WTC11 (cell line): ENCODE measurements around the gene PDPN. TPM values are rescaled to one million over a fixed set of nuclear protein-coding genes. Genes with fewer than 3 reads are reported as not detected.
A peak's percentile ranks its signal among the peaks of the same experiment; 100 is the strongest.
"Not testable (repeated sequence)": the region's sequence is repeated elsewhere in the genome, so short reads cannot be mapped to it uniquely, and the experiment has no call there.

Source experiments
- ATAC-seq: fragments of 200-7000 bp; cut with Tn5 transposase; 2 replicates; pipeline ENCODE4 v1.10.0; 2021; ENCODE audit warnings: mild to moderate bottlenecking, moderate library complexity
- CTCF ChIA-PET: fragments of 300-600 bp; sonication (Branson Sonifier 250); formaldehyde crosslinking; loops from one replicate; lab custom pipeline; 2021; ENCODE audit warnings: antibody characterized with exemption; lab: Charles Lee
- POLR2A ChIA-PET: fragments of 350-600 bp; sonication (Branson Sonifier 250); formaldehyde crosslinking; loops from one replicate; lab custom pipeline; 2021; ENCODE audit warnings: antibody characterized with exemption; lab: Charles Lee
- DNase-seq: peaks from one replicate; pipeline ENCODE4 v3.0.0; 2021; ENCODE audit warnings: low spot score
- H3K27ac Mint-ChIP-seq: 2 replicates; pipeline ENCODE4 v1.8.0; 2021; ENCODE audit warnings: mixed read lengths
- H3K27me3 Mint-ChIP-seq: 2 replicates; pipeline ENCODE4 v1.8.0; 2021; ENCODE audit warnings: low read depth, mild to moderate bottlenecking, moderate library complexity, mixed read lengths
- H3K36me3 Mint-ChIP-seq: 2 replicates; pipeline ENCODE4 v1.8.0; 2021; ENCODE audit warnings: mixed read lengths
- H3K4me1 Mint-ChIP-seq: 2 replicates; pipeline ENCODE4 v1.8.0; 2022; ENCODE audit warnings: mixed read lengths
- H3K4me3 Mint-ChIP-seq: 2 replicates; pipeline ENCODE4 v1.8.0; 2021; ENCODE audit warnings: mild to moderate bottlenecking, moderate library complexity, mixed read lengths
- H3K9me3 Mint-ChIP-seq: 2 replicates; pipeline ENCODE4 v1.8.0; 2021; ENCODE audit warnings: mixed read lengths
- ETV6 ChIP-seq: sonication (generic); formaldehyde crosslinking; IDR thresholded peaks from 2 replicates; pipeline ENCODE4 v1.8.1; 2022; ENCODE audit warnings: mild to moderate bottlenecking, missing genetic modification reagents
- HMGA2 ChIP-seq: fragments of 250-450 bp; sonication (Bioruptor Pico); IDR thresholded peaks from 2 replicates; pipeline ENCODE4 v1.4.0; 2021; ENCODE audit warnings: mild to moderate bottlenecking, moderate library complexity
- HMGXB4 ChIP-seq: sonication (generic); formaldehyde crosslinking; IDR thresholded peaks from 2 replicates; pipeline ENCODE4 v1.8.1; 2023; ENCODE audit warnings: mild to moderate bottlenecking, moderate library complexity, missing genetic modification reagents
- PRRX2 ChIP-seq: fragments of 250-450 bp; sonication (Bioruptor Pico); IDR thresholded peaks from 2 replicates; pipeline ENCODE4 v1.8.0; 2021; ENCODE audit warnings: mild to moderate bottlenecking
- SMAD4 ChIP-seq: sonication (generic); formaldehyde crosslinking; IDR thresholded peaks from 2 replicates; pipeline ENCODE4 v1.8.0; 2022; ENCODE audit warnings: mild to moderate bottlenecking, missing genetic modification reagents
- ZNF396 ChIP-seq: fragments of 250-450 bp; sonication (Bioruptor Pico); IDR thresholded peaks from 2 replicates; pipeline ENCODE4 v1.8.0; 2021; ENCODE audit warnings: mild to moderate bottlenecking, moderate library complexity, borderline replicate concordance
- ZNF512 ChIP-seq: sonication (generic); formaldehyde crosslinking; IDR thresholded peaks from 2 replicates; pipeline ENCODE4 v1.8.1; 2022; ENCODE audit warnings: missing genetic modification reagents, borderline replicate concordance
- total RNA-seq: library from RNA; stranded (reverse); gene quantifications from 3 replicates; pipeline ENCODE4 v1.2.3, GENCODE V29; 2021
- TF ChIP-seq, protein P1 (sequence below): sonication (generic); formaldehyde crosslinking; conservative IDR thresholded peaks from 2 replicates; pipeline ENCODE4 v1.8.1; 2023; ENCODE audit warnings: mild to moderate bottlenecking, low read depth, missing genetic modification reagents, moderate library complexity
- TF ChIP-seq, protein P2 (sequence below): fragments of 200-600 bp; IDR thresholded peaks from 2 replicates; pipeline ENCODE4 v1.8.0; 2022; ENCODE audit warnings: antibody characterized with exemption

The PDPN gene
- total RNA-seq, 1 experiment from 2014 or later, result 158 TPM

GRCh38 chr1:13562981-13563380 is 20.7 kb upstream of the PDPN start:
- H3K4me1 Mint-ChIP-seq, H3K4me3 Mint-ChIP-seq, H3K27ac Mint-ChIP-seq, CTCF ChIA-PET, H3K36me3 Mint-ChIP-seq, DNase-seq, ATAC-seq, H3K9me3 Mint-ChIP-seq: not testable (repeated sequence)
- H3K27me3 Mint-ChIP-seq, result peaks cover 16% of the 10 kb centered on the region
- POLR2A ChIA-PET, result interaction anchor here (0.6 kb wide), 1 partner anchor 36 kb away, joined by 3 read pairs; no protein-coding TSS in a partner anchor

- CTCF ChIA-PET, result no interaction called here
- POLR2A ChIA-PET, result no interaction called here
- no peaks in the 10 kb centered on the region for H3K4me1 Mint-ChIP-seq
- peaks cover 16% of the 10 kb centered on the region for H3K27me3 Mint-ChIP-seq
- no peaks in the 10 kb centered on the region for H3K9me3 Mint-ChIP-seq
- TF ChIP-seq SMAD4 (CRISPR knock-in tag), result no peak
- TF ChIP-seq PRRX2 (CRISPR knock-in tag), result no peak
- DNase-seq (no peak), ATAC-seq (no peak)
- H3K27ac Mint-ChIP-seq, result no peak overlapping the region
- H3K4me3 Mint-ChIP-seq, result no peak overlapping the region
- no peaks in the 10 kb centered on the region for H3K36me3 Mint-ChIP-seq
These were observed 19.6 kb upstream of the PDPN start for GRCh38 chr1:13564073-13564472.

GRCh38 chr1:13570435-13570834 is 13.2 kb upstream of the PDPN start:
- not testable (repeated sequence) for H3K4me3 Mint-ChIP-seq

DNA sequence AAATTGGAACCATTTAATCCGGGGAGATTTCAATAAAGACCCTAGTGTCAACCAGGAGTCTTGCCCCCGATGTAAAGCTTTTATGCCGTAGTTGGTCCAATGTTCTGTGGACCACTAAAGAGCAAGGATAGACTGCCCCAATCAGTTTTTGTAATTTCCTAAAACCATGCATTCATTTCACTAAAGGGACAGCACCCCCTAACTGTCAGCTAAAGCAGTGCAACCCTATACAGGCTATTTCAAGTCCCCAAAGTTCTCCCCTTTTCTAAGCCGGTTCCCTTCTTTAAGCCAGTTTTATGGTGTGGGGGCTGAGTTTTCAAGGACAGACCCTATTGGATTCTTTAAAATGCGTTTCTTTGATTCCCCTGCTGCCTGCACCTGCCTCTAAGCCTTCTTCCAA is 12.7 kb upstream of the PDPN start:
- no peak overlapping the region for H3K27ac Mint-ChIP-seq
- DNase-seq, result no peak
- ATAC-seq, result peak; percentile 79
- no peaks in the 10 kb centered on the region for H3K36me3 Mint-ChIP-seq
- POLR2A ChIA-PET, result no interaction called here
- H3K4me1 Mint-ChIP-seq, result peaks cover 8% of the 10 kb centered on the region
- peaks cover 2% of the 10 kb centered on the region for H3K27me3 Mint-ChIP-seq
- TF ChIP-seq, protein P1, sequence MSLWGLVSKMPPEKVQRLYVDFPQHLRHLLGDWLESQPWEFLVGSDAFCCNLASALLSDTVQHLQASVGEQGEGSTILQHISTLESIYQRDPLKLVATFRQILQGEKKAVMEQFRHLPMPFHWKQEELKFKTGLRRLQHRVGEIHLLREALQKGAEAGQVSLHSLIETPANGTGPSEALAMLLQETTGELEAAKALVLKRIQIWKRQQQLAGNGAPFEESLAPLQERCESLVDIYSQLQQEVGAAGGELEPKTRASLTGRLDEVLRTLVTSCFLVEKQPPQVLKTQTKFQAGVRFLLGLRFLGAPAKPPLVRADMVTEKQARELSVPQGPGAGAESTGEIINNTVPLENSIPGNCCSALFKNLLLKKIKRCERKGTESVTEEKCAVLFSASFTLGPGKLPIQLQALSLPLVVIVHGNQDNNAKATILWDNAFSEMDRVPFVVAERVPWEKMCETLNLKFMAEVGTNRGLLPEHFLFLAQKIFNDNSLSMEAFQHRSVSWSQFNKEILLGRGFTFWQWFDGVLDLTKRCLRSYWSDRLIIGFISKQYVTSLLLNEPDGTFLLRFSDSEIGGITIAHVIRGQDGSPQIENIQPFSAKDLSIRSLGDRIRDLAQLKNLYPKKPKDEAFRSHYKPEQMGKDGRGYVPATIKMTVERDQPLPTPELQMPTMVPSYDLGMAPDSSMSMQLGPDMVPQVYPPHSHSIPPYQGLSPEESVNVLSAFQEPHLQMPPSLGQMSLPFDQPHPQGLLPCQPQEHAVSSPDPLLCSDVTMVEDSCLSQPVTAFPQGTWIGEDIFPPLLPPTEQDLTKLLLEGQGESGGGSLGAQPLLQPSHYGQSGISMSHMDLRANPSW (CRISPR knock-in tag), result no peak
- TF ChIP-seq ETV6 (CRISPR knock-in tag) (no peak), HMGXB4 (CRISPR knock-in tag) (no peak), HMGA2 (no peak), ZNF396 (CRISPR knock-in tag) (no peak), ZNF512 (CRISPR knock-in tag) (no peak)
- TF ChIP-seq, protein P2, sequence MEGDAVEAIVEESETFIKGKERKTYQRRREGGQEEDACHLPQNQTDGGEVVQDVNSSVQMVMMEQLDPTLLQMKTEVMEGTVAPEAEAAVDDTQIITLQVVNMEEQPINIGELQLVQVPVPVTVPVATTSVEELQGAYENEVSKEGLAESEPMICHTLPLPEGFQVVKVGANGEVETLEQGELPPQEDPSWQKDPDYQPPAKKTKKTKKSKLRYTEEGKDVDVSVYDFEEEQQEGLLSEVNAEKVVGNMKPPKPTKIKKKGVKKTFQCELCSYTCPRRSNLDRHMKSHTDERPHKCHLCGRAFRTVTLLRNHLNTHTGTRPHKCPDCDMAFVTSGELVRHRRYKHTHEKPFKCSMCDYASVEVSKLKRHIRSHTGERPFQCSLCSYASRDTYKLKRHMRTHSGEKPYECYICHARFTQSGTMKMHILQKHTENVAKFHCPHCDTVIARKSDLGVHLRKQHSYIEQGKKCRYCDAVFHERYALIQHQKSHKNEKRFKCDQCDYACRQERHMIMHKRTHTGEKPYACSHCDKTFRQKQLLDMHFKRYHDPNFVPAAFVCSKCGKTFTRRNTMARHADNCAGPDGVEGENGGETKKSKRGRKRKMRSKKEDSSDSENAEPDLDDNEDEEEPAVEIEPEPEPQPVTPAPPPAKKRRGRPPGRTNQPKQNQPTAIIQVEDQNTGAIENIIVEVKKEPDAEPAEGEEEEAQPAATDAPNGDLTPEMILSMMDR, result peak; percentile 56
- no peak overlapping the region for H3K4me3 Mint-ChIP-seq
- CTCF ChIA-PET, result interaction anchor here (0.6 to 3.0 kb wide), 16 partner anchors 9 to 451 kb away, joined by 3 to 27 read pairs (median 5); partner anchors contain the start of genes LRRC38 and PDPN
- H3K9me3 Mint-ChIP-seq, result no peaks in the 10 kb centered on the region

More at GRCh38 chr1:13570435-13570834, 13.2 kb upstream of the PDPN start:
- H3K27me3 Mint-ChIP-seq, H3K4me1 Mint-ChIP-seq, POLR2A ChIA-PET, DNase-seq, H3K9me3 Mint-ChIP-seq, H3K27ac Mint-ChIP-seq, ATAC-seq, H3K36me3 Mint-ChIP-seq: not testable (repeated sequence)
- CTCF ChIA-PET, result interaction anchor here (0.6 to 3.0 kb wide), 14 partner anchors 8 to 61 kb away, joined by 3 to 27 read pairs (median 6); partner anchors contain the start of genes LRRC38 and PDPN
